Measurements from ENCODE around the gene DCTN2. TPM values are rescaled to one million over a fixed set of nuclear protein-coding genes. Genes with fewer than 3 reads are reported as not detected.

DCTN2 gene
- polyA plus RNA-seq, 1 donor from 2014 or later, result 369 TPM

DNA sequence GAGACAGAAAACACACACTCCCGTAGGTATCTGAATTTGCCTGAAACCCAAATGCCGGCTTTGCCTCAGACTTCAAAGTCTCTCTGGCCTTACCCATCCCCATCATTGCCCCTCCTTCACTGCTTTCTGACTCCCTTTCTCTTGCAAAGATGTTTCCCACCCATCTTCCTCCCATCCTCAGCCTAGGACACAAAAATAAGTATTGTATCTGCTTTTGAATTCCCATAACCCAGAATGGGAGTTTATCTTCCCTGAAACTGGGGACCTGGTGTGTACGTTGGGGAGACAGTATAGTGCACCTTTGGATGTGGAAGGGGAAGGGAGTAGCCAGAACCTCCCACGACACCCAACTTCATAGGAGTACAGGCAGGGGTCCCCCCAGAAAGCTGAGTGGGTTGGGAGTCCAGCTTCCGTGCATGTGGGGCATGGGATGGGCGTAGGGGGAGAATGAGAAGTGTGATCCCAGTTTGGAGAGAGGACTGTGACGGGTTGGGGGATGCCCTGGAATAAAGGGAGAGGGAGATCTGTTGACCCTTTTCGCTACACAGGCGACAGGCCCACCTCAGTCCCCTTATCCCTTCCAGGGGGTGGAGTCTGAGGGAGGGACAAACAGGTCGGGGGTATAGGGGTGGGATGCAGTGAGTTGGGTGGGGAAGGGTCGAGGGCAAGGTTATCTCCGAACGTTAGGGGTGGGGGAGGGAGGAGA, 2.4 kb upstream of the DCTN2 start:
- no peaks in the 10 kb centered on the region for H3K9me3 ChIP-seq (ENCODE audit: low read length)
- H3K9me2 ChIP-seq (ENCODE audit: insufficient read depth, low read length), result no peaks in the 10 kb centered on the region
- peaks cover 7% of the 10 kb centered on the region for H3F3A ChIP-seq (ENCODE audit: insufficient read depth, low read length, poor library complexity, severe bottlenecking)
- H3K27ac ChIP-seq (ENCODE audit: low read length), result peak overlapping the region; percentile 91
- no peaks in the 10 kb centered on the region for H3K27me3 ChIP-seq (ENCODE audit: insufficient read depth, low read depth, low read length)
- no peak for TF ChIP-seq EZH2 (IDR thresholded peaks at IDR 0.05; ENCODE audit: borderline replicate concordance, insufficient read depth, low read length, poor library complexity, severe bottlenecking)
- TF ChIP-seq TAF1 (IDR thresholded peaks at IDR 0.05; ENCODE audit: low read depth), result no peak
- TF ChIP-seq MXI1 (conservative IDR thresholded peaks at IDR 0.05; ENCODE audit: poor library complexity, severe bottlenecking), result no peak
- no peak for TF ChIP-seq SMC3 (conservative IDR thresholded peaks at IDR 0.05; ENCODE audit: poor library complexity)
- TF ChIP-seq EP300 (conservative IDR thresholded peaks at IDR 0.05; ENCODE audit: poor library complexity, severe bottlenecking), result no peak
- TF ChIP-seq POLR2AphosphoS5 (IDR thresholded peaks at IDR 0.05), result no peak
- no peak for TF ChIP-seq REST (IDR thresholded peaks at IDR 0.05; ENCODE audit: borderline replicate concordance)
- no peak for TF ChIP-seq RAD21 (conservative IDR thresholded peaks at IDR 0.05)
- peak overlapping the region; percentile 68 for H2AFZ ChIP-seq (ENCODE audit: low read depth, low read length)
- H3K9ac ChIP-seq (ENCODE audit: low read length), result peak overlapping the region; percentile 99
- peak overlapping the region; percentile 17 for H3K4me2 ChIP-seq (ENCODE audit: low read length)
- H4K20me1 ChIP-seq (ENCODE audit: insufficient read depth), result no peaks in the 10 kb centered on the region
- H3K79me2 ChIP-seq (replicated peaks; ENCODE audit: insufficient read depth, low read length), result peaks cover 81% of the 10 kb centered on the region
- H3K36me3 ChIP-seq (ENCODE audit: insufficient read depth, low read length), result no peaks in the 10 kb centered on the region
- H3K4me3 ChIP-seq (ENCODE audit: low read length), result peak overlapping the region; percentile 79

GRCh38 chr12:57548488-57548887, 1.5 kb upstream of the DCTN2 start:
- no peaks in the 10 kb centered on the region for H3K36me3 ChIP-seq (ENCODE audit: insufficient read depth, low read length)
- no peaks in the 10 kb centered on the region for H3K27me3 ChIP-seq (ENCODE audit: insufficient read depth, low read depth, low read length)
- peaks cover 72% of the 10 kb centered on the region for H3K79me2 ChIP-seq (replicated peaks; ENCODE audit: insufficient read depth, low read length)
- no peak overlapping the region for H3K4me2 ChIP-seq (ENCODE audit: low read length)
- no peaks in the 10 kb centered on the region for H4K20me1 ChIP-seq (ENCODE audit: insufficient read depth)
- H3K9me2 ChIP-seq (ENCODE audit: insufficient read depth, low read length), result no peaks in the 10 kb centered on the region
- no peak overlapping the region for H3K4me3 ChIP-seq (ENCODE audit: low read length)
- H3F3A ChIP-seq (ENCODE audit: insufficient read depth, low read length, poor library complexity, severe bottlenecking), result peaks cover 4% of the 10 kb centered on the region
- H2AFZ ChIP-seq (ENCODE audit: low read depth, low read length), result no peak overlapping the region
- no peak overlapping the region for H3K27ac ChIP-seq (ENCODE audit: low read length)
- no peak overlapping the region for H3K9ac ChIP-seq (ENCODE audit: low read length)
- H3K9me3 ChIP-seq (ENCODE audit: low read length), result no peaks in the 10 kb centered on the region
- TF ChIP-seq RAD21 (conservative IDR thresholded peaks at IDR 0.05) (no peak), TAF1 (IDR thresholded peaks at IDR 0.05; ENCODE audit: low read depth) (no peak), CTCF (IDR thresholded peaks at IDR 0.05; ENCODE audit: poor library complexity, severe bottlenecking) (no peak), MXI1 (conservative IDR thresholded peaks at IDR 0.05; ENCODE audit: poor library complexity, severe bottlenecking) (no peak), EZH2 (IDR thresholded peaks at IDR 0.05; ENCODE audit: borderline replicate concordance, insufficient read depth, low read length, poor library complexity, severe bottlenecking) (no peak), EP300 (conservative IDR thresholded peaks at IDR 0.05; ENCODE audit: poor library complexity, severe bottlenecking) (no peak), SMC3 (conservative IDR thresholded peaks at IDR 0.05; ENCODE audit: poor library complexity) (no peak), POLR2AphosphoS5 (IDR thresholded peaks at IDR 0.05) (no peak), REST (IDR thresholded peaks at IDR 0.05; ENCODE audit: borderline replicate concordance) (no peak)

All from neural cell (in vitro differentiated cells).